H1 (cell line): ENCODE data around the gene COLEC12. TPM values are rescaled to one million over a fixed set of nuclear protein-coding genes. Genes with fewer than 3 reads are reported as not detected.

Experiments
- CTCF ChIA-PET: fragments of 300-600 bp; sonication (Branson Sonifier 250); formaldehyde crosslinking; loops from one replicate; lab custom pipeline; 2021; ENCODE audit not compliant: partially characterized antibody; lab: Charles Lee
- POLR2A ChIA-PET: fragments of 300-600 bp; sonication (Branson Sonifier 250); formaldehyde crosslinking; loops from one replicate; lab custom pipeline; 2021; ENCODE audit warnings: inconsistent platforms; ENCODE audit not compliant: partially characterized antibody; lab: Charles Lee
- DNase-seq, 2 experiments: peaks; one replicate each; pipeline versions ENCODE4 v3.0.0 to v3.0.0-alpha.2; 2010 to 2022; ENCODE audit warnings: low spot score in 2 of 2, low read depth in 1 of 2, mixed read lengths in 1 of 2
- FAIRE-seq: peaks from 2 replicates; lab custom pipeline; 2011; peaks lifted over from hg19 to GRCh38; lab: Jason Lieb, UNC
- H2AFZ ChIP-seq: 2 replicates; pipeline ENCODE4 v1.8.1; 2012; ENCODE audit warnings: low read length, inconsistent platforms
- H2AK5ac ChIP-seq: 2 replicates; pipeline ENCODE4 v1.6.1; 2013; ENCODE audit warnings: low read depth, low read length
- H2BK120ac ChIP-seq: replicated peaks from 2 replicates; pipeline ENCODE3; 2013; ENCODE audit warnings: low read depth, low read length, inconsistent platforms
- H2BK12ac ChIP-seq: 2 replicates; pipeline ENCODE4 v1.6.1; 2013; ENCODE audit warnings: low read depth, low read length
- H2BK15ac ChIP-seq: 2 replicates; pipeline ENCODE4 v1.6.1; 2013; ENCODE audit warnings: low read length
- H2BK20ac ChIP-seq: 2 replicates; pipeline ENCODE4 v1.6.1; 2013; ENCODE audit warnings: low read length
- H2BK5ac ChIP-seq: 2 replicates; pipeline ENCODE4 v1.6.1; 2013; ENCODE audit warnings: low read depth, low read length
- H3K14ac ChIP-seq: 2 replicates; pipeline ENCODE4 v1.6.1; 2013; ENCODE audit warnings: inconsistent platforms; ENCODE audit not compliant: insufficient read length
- H3K18ac ChIP-seq: 2 replicates; pipeline ENCODE4 v1.6.1; 2013; ENCODE audit warnings: low read length; ENCODE audit errors: extremely low read depth
- H3K23ac ChIP-seq: 2 replicates; pipeline ENCODE4 v1.6.1; 2013; ENCODE audit warnings: inconsistent platforms; ENCODE audit not compliant: insufficient read length
- H3K23me2 ChIP-seq: 2 replicates; pipeline ENCODE4 v1.6.1; 2013; ENCODE audit warnings: low read depth, low read length
- H3K27ac ChIP-seq: 2 replicates; pipeline ENCODE4 v1.6.1; 2011; ENCODE audit warnings: low read depth, low read length, inconsistent platforms
- H3K27me3 ChIP-seq, 4 experiments: replicated peaks in 1 of 4; 1 replicate in 1 of 4; 2 replicates in 3 of 4; pipeline versions ENCODE4 v1.6.1 to v1.8.1; 2011 to 2013; ENCODE audit warnings: low read length in 3 of 4, mild to moderate bottlenecking in 3 of 4, inconsistent platforms in 2 of 4, mixed read lengths in 2 of 4, moderate library complexity in 1 of 4; ENCODE audit not compliant: control insufficient read depth in 3 of 4, insufficient read depth in 3 of 4; ENCODE audit errors: extremely low read depth in 1 of 4
- H3K36me3 ChIP-seq, 4 experiments: 2 replicates each; pipeline versions ENCODE4 v1.6.1 to v1.8.1; 2011 to 2013; ENCODE audit warnings: mild to moderate bottlenecking in 4 of 4, low read length in 3 of 4, moderate library complexity in 2 of 4, control low read depth in 1 of 4, inconsistent platforms in 1 of 4; ENCODE audit not compliant: insufficient read depth in 4 of 4, control insufficient read depth in 2 of 4
- H3K4ac ChIP-seq: replicated peaks from 2 replicates; pipeline ENCODE3; 2013; ENCODE audit warnings: low read length, low read depth, mixed read lengths, inconsistent platforms; ENCODE audit not compliant: insufficient read length
- H3K4me1 ChIP-seq, 4 experiments: replicated peaks in 1 of 4; 1 replicate in 1 of 4; 2 replicates in 3 of 4; pipeline versions ENCODE4 v1.6.1 to v1.8.1; 2011 to 2013; ENCODE audit warnings: low read length in 3 of 4, inconsistent platforms in 2 of 4, mixed read lengths in 1 of 4; ENCODE audit not compliant: insufficient read depth in 4 of 4, control insufficient read depth in 3 of 4
- H3K4me2 ChIP-seq, 2 experiments: 2 replicates each; pipeline versions ENCODE4 v1.6.1 to v1.8.1; 2011 to 2013; ENCODE audit warnings: low read depth in 2 of 2, low read length in 2 of 2, control low read depth in 1 of 2, inconsistent platforms in 1 of 2, mild to moderate bottlenecking in 1 of 2; ENCODE audit not compliant: insufficient read depth in 1 of 2
- H3K4me3 ChIP-seq, 4 experiments: fragments of 200-600, 300-600 bp in 1 of 4; sonication (generic), shearing (Covaris generic), sonication (Bioruptor Twin) in 1 of 4; 2 replicates each; pipeline versions ENCODE4 v1.5.1 to v1.8.1; 2011 to 2016; ENCODE audit warnings: low read length in 4 of 4, low read depth in 3 of 4, control low read depth in 2 of 4, inconsistent platforms in 2 of 4, mild to moderate bottlenecking in 2 of 4, mixed read lengths in 1 of 4, moderate library complexity in 1 of 4; ENCODE audit not compliant: insufficient read depth in 2 of 4; ENCODE audit errors: extremely low read depth in 1 of 4
- H3K56ac ChIP-seq: replicated peaks from 2 replicates; pipeline ENCODE3; 2013; ENCODE audit warnings: low read depth, mild to moderate bottlenecking, mixed read lengths, low read length, inconsistent platforms; ENCODE audit not compliant: insufficient read length
- H3K79me1 ChIP-seq: 2 replicates; pipeline ENCODE4 v1.6.1; 2013; ENCODE audit warnings: low read depth, low read length, control low read depth
- H3K79me2 ChIP-seq, 2 experiments: 2 replicates each; pipeline versions ENCODE4 v1.6.1 to v1.8.1; 2012 to 2013; ENCODE audit warnings: low read length in 2 of 2, mild to moderate bottlenecking in 2 of 2, inconsistent platforms in 1 of 2; ENCODE audit not compliant: insufficient read depth in 2 of 2, control insufficient read depth in 1 of 2
- H3K9ac ChIP-seq, 4 experiments: replicated peaks in 1 of 4; 1 replicate in 1 of 4; 2 replicates in 3 of 4; pipeline versions ENCODE4 v1.6.1 to v1.8.1; 2011 to 2013; ENCODE audit warnings: low read depth in 3 of 4, low read length in 3 of 4, control low read depth in 2 of 4, mild to moderate bottlenecking in 2 of 4, moderate library complexity in 2 of 4, inconsistent platforms in 1 of 4; ENCODE audit errors: extremely low read depth in 1 of 4
- H3K9me3 ChIP-seq, 2 experiments: 2 replicates each; pipeline versions ENCODE4 v1.6.1 to v1.8.1; 2012 to 2013; ENCODE audit warnings: mild to moderate bottlenecking in 2 of 2, moderate library complexity in 2 of 2, control low read depth in 1 of 2, inconsistent platforms in 1 of 2, low read depth in 1 of 2, low read length in 1 of 2, mixed read lengths in 1 of 2; ENCODE audit not compliant: insufficient read depth in 2 of 2
- H4K20me1 ChIP-seq, 2 experiments: replicated peaks in 1 of 2; 2 replicates each; pipeline versions ENCODE3 to v1.8.1; 2011 to 2013; ENCODE audit warnings: inconsistent platforms in 2 of 2, low read length in 2 of 2, mild to moderate bottlenecking in 1 of 2; ENCODE audit not compliant: insufficient read depth in 2 of 2, control insufficient read depth in 1 of 2
- H4K5ac ChIP-seq: 2 replicates; pipeline ENCODE4 v1.6.1; 2013; ENCODE audit warnings: low read length, low read depth, mixed read lengths, inconsistent platforms; ENCODE audit not compliant: insufficient read length
- H4K8ac ChIP-seq: 2 replicates; pipeline ENCODE4 v1.8.0; 2013; ENCODE audit warnings: mild to moderate bottlenecking, moderate library complexity, low read length, inconsistent platforms; ENCODE audit not compliant: insufficient read depth; ENCODE audit errors: extremely low read depth
- H4K91ac ChIP-seq: replicated peaks from 2 replicates; pipeline ENCODE3; 2013; ENCODE audit warnings: low read length, mixed read lengths, inconsistent platforms; ENCODE audit not compliant: insufficient read length
- CHD1 ChIP-seq: IDR thresholded peaks from 2 replicates; pipeline ENCODE4 v1.6.1; 2012; ENCODE audit warnings: low read depth, low read length, improper control_type of control experiment
- PHF8 ChIP-seq: fragments of 200-600 bp; sonication (generic); conservative IDR thresholded peaks from 2 replicates; pipeline ENCODE4 v1.7.1; 2012; ENCODE audit warnings: low read depth, mild to moderate bottlenecking, inconsistent platforms, low read length, moderate library complexity
- WGBS, 2 experiments: shearing (Covaris generic) in 1 of 2; methylation state at CpG; one replicate each; pipeline versions ENCODE4 v1.1.6 to v1.1.7; 2013 to 2015; ENCODE audit warnings: low lambda C conversion rate in 2 of 2, mixed read lengths in 2 of 2, inconsistent platforms in 1 of 2, low coverage in 1 of 2, missing lambda C conversion rate in 1 of 2; ENCODE audit not compliant: insufficient replicate concordance in 2 of 2, insufficient coverage in 1 of 2, insufficient read length in 1 of 2; ENCODE audit errors: extremely low coverage in 1 of 2, missing lambda C conversion rate in 1 of 2; 5-methylcytosine and 5-hydroxymethylcytosine counted together
- polyA plus RNA-seq, 7 experiments: library from polyadenylated mRNA; depleted of rRNA in 3 of 7; stranded (reverse) in 5 of 7; unstranded in 2 of 7; fragments of >200 nt in 5 of 7; fragments of 200-250 nt in 2 of 7; gene quantifications; 1 replicate in 5 of 7; 2 replicates in 1 of 7; 4 replicates in 1 of 7; pipeline versions ENCODE4 v1.2.1 to v1.2.3, GENCODE V29; 2011 to 2013; ENCODE audit warnings: missing spikeins in 2 of 7, mixed read lengths in 2 of 7
- total RNA-seq: library from RNA; stranded (reverse); fragmentation: NEBNext Ultra II Directional; extraction: Animal tissue kit (Norgen Biotek cat#: 25700); gene quantifications from 2 replicates; pipeline ENCODE4 v1.2.1, GENCODE V29; 2021

Gene COLEC12
- total and polyA plus RNA-seq, 2 of the 8 experiments (the other 6 are each of a cell fraction or from before 2014, with no cell fraction given), result 0.44 to 2.3 TPM

GRCh38 chr18:273525-273924 lies 227.0 kb downstream of the COLEC12 start:
- Histone ChIP-seq H3K4ac (no peak overlapping the region), H4K5ac (no peak overlapping the region), H3K18ac (no peak overlapping the region), H3K79me1 (no peaks in the 10 kb centered on the region), H2BK12ac (no peak overlapping the region), H2BK20ac (no peak overlapping the region), H3K79me2 (no peaks in the 10 kb centered on the region), H4K20me1 (no peaks in the 10 kb centered on the region), H3K23me2 (no peaks in the 10 kb centered on the region; the same call in 1 of the 2 replicates), H2AK5ac (no peak overlapping the region), H4K8ac (no peak overlapping the region), H3K27ac (no peak overlapping the region), H3K36me3 (no peaks in the 10 kb centered on the region), H3K23ac (no peak overlapping the region), H4K91ac (no peak overlapping the region), H3K56ac (no peak overlapping the region), H3K4me2 (no peak overlapping the region), H3K4me1 (peaks cover 0 to 3% (median 0%) of the 10 kb centered on the region in 4 experiments; a peak in 3 of 7 replicates), H2BK120ac (no peak overlapping the region), H3K27me3 (peaks cover 0 to 1% (median 0%) of the 10 kb centered on the region in 4 experiments; a peak in 1 of 7 replicates), H2BK15ac (no peak overlapping the region), H3K4me3 (no peak overlapping the region), H3K9me3 (no peaks in the 10 kb centered on the region), H3K9ac (no peak overlapping the region), H2BK5ac (no peak overlapping the region), H2AFZ (no peak overlapping the region), H3K14ac (no peak overlapping the region)
- DNase-seq (no peak), FAIRE-seq (no peak)
- 90% methylated on average over 3 of the region's 3 CpGs; no CpG with 5 or more reads in 1 of the 2 experiments for WGBS, 2 experiments
- POLR2A ChIA-PET, result no interaction called here
- CTCF ChIA-PET, result interaction anchor here (1.3 kb wide), 1 partner anchor 223 kb away, joined by 3 read pairs; no protein-coding TSS in a partner anchor
- no peak for TF ChIP-seq CHD1
- no peak for TF ChIP-seq PHF8
